HEK293 (cell line): ENCODE results near the gene ICAM1.
A peak's percentile ranks its signal among the peaks of the same experiment; 100 is the strongest.

Experiments
- BCL11A ChIP-seq: fragments of 450-650 bp; formaldehyde crosslinking; IDR thresholded peaks from 2 replicates; pipeline ENCODE4 v1.5.1; 2016; ENCODE audit warnings: low read depth, missing biosample characterization, missing genetic modification characterization
- GLIS1 ChIP-seq: fragments of 450-650 bp; formaldehyde crosslinking; IDR thresholded peaks from 2 replicates; pipeline ENCODE4 v1.5.1; 2016; ENCODE audit warnings: missing biosample characterization, missing genetic modification characterization
- GLIS2 ChIP-seq: fragments of 450-650 bp; formaldehyde crosslinking; IDR thresholded peaks from 2 replicates; pipeline ENCODE4 v1.5.1; 2016; ENCODE audit warnings: missing biosample characterization, missing genetic modification characterization
- KLF9 ChIP-seq: fragments of 450-650 bp; formaldehyde crosslinking; IDR thresholded peaks from 2 replicates; pipeline ENCODE4 v1.5.1; 2016; ENCODE audit warnings: missing biosample characterization, missing genetic modification characterization, low read depth
- RBAK ChIP-seq: fragments of 450-650 bp; formaldehyde crosslinking; IDR thresholded peaks from 2 replicates; pipeline ENCODE4 v1.5.1; 2016; ENCODE audit warnings: missing biosample characterization, missing genetic modification characterization
- SP2 ChIP-seq: fragments of 450-650 bp; formaldehyde crosslinking; IDR thresholded peaks from 2 replicates; pipeline ENCODE4 v1.5.1; 2016; ENCODE audit warnings: missing biosample characterization, missing genetic modification characterization
- YY1 ChIP-seq: fragments of 450-650 bp; formaldehyde crosslinking; IDR thresholded peaks from 2 replicates; pipeline ENCODE4 v1.5.1; 2018; ENCODE audit warnings: missing biosample characterization, missing genetic modification characterization
- ZBTB1 ChIP-seq: fragments of 450-650 bp; formaldehyde crosslinking; IDR thresholded peaks from 2 replicates; pipeline ENCODE4 v1.5.1; 2016; ENCODE audit warnings: missing biosample characterization, missing genetic modification characterization
- ZNF184 ChIP-seq: fragments of 450-650 bp; IDR thresholded peaks from 2 replicates; pipeline ENCODE4 v1.5.1; 2018; ENCODE audit warnings: missing biosample characterization, mild to moderate bottlenecking, missing genetic modification characterization
- ZNF2 ChIP-seq: fragments of 450-650 bp; formaldehyde crosslinking; IDR thresholded peaks from 2 replicates; pipeline ENCODE4 v1.5.1; 2016; ENCODE audit warnings: missing biosample characterization, missing genetic modification characterization
- ZNF248 ChIP-seq: fragments of 450-650 bp; formaldehyde crosslinking; IDR thresholded peaks from 2 replicates; pipeline ENCODE4 v1.5.1; 2017; ENCODE audit warnings: missing biosample characterization, missing genetic modification characterization
- ZNF350 ChIP-seq: fragments of 450-650 bp; formaldehyde crosslinking; IDR thresholded peaks from 2 replicates; pipeline ENCODE4 v1.5.0; 2017; ENCODE audit warnings: missing biosample characterization, mild to moderate bottlenecking, missing genetic modification characterization
- ZNF394 ChIP-seq: fragments of 450-650 bp; formaldehyde crosslinking; IDR thresholded peaks from 2 replicates; pipeline ENCODE4 v1.5.1; 2016; ENCODE audit warnings: missing biosample characterization, missing genetic modification characterization, mild to moderate bottlenecking, moderate library complexity, borderline replicate concordance
- ZNF510 ChIP-seq: fragments of 450-650 bp; formaldehyde crosslinking; IDR thresholded peaks from 2 replicates; pipeline ENCODE4 v1.5.1; 2018; ENCODE audit warnings: mild to moderate bottlenecking, missing genetic modification characterization, missing biosample characterization; ENCODE audit not compliant: insufficient replicate concordance
- ZNF596 ChIP-seq: fragments of 450-650 bp; IDR thresholded peaks from 2 replicates; pipeline ENCODE4 v1.5.0; 2018; ENCODE audit warnings: missing biosample characterization, mild to moderate bottlenecking, missing genetic modification characterization, moderate library complexity
- ZNF747 ChIP-seq: fragments of 450-650 bp; formaldehyde crosslinking; IDR thresholded peaks from 2 replicates; pipeline ENCODE4 v1.5.1; 2016; ENCODE audit warnings: missing biosample characterization, missing genetic modification characterization
- ZSCAN30 ChIP-seq: fragments of 450-650 bp; IDR thresholded peaks from 2 replicates; pipeline ENCODE4 v1.5.1; 2018; ENCODE audit warnings: missing biosample characterization, mild to moderate bottlenecking, missing genetic modification characterization, moderate library complexity
- ZXDB ChIP-seq: fragments of 450-650 bp; formaldehyde crosslinking; IDR thresholded peaks from 2 replicates; pipeline ENCODE4 v1.5.1; 2016; ENCODE audit warnings: missing biosample characterization, missing genetic modification characterization
- TF ChIP-seq, protein P1 (sequence below): fragments of 450-650 bp; formaldehyde crosslinking; IDR thresholded peaks from 2 replicates; pipeline ENCODE4 v1.5.1; 2016; ENCODE audit warnings: missing biosample characterization, missing genetic modification characterization
- TF ChIP-seq, protein P2 (sequence below): fragments of 450-650 bp; IDR thresholded peaks from 2 replicates; pipeline ENCODE4 v1.5.1; 2018; ENCODE audit warnings: missing biosample characterization, mild to moderate bottlenecking, missing genetic modification characterization
- TF ChIP-seq, protein P3 (sequence below): fragments of 450-650 bp; formaldehyde crosslinking; IDR thresholded peaks from 2 replicates; pipeline ENCODE4 v1.5.1; 2016; ENCODE audit warnings: missing biosample characterization, missing genetic modification characterization
- TF ChIP-seq, protein P4 (sequence below): fragments of 450-650 bp; formaldehyde crosslinking; IDR thresholded peaks from 2 replicates; pipeline ENCODE4 v1.5.1; 2016; ENCODE audit warnings: missing biosample characterization, missing genetic modification characterization
- TF ChIP-seq, protein P5 (sequence below): fragments of 450-650 bp; formaldehyde crosslinking; IDR thresholded peaks from 2 replicates; pipeline ENCODE4 v1.5.1; 2017; ENCODE audit warnings: missing biosample characterization, mild to moderate bottlenecking, missing genetic modification characterization, moderate library complexity
- TF ChIP-seq, protein P6 (sequence below): fragments of 450-650 bp; formaldehyde crosslinking; IDR thresholded peaks from 2 replicates; pipeline ENCODE4 v1.5.1; 2016; ENCODE audit warnings: missing biosample characterization, missing genetic modification characterization
- TF ChIP-seq, protein P7 (sequence below): fragments of 450-650 bp; formaldehyde crosslinking; IDR thresholded peaks from 2 replicates; pipeline ENCODE4 v1.5.0; 2017; ENCODE audit warnings: missing biosample characterization, missing genetic modification characterization, borderline replicate concordance

The ICAM1 gene

DNA sequence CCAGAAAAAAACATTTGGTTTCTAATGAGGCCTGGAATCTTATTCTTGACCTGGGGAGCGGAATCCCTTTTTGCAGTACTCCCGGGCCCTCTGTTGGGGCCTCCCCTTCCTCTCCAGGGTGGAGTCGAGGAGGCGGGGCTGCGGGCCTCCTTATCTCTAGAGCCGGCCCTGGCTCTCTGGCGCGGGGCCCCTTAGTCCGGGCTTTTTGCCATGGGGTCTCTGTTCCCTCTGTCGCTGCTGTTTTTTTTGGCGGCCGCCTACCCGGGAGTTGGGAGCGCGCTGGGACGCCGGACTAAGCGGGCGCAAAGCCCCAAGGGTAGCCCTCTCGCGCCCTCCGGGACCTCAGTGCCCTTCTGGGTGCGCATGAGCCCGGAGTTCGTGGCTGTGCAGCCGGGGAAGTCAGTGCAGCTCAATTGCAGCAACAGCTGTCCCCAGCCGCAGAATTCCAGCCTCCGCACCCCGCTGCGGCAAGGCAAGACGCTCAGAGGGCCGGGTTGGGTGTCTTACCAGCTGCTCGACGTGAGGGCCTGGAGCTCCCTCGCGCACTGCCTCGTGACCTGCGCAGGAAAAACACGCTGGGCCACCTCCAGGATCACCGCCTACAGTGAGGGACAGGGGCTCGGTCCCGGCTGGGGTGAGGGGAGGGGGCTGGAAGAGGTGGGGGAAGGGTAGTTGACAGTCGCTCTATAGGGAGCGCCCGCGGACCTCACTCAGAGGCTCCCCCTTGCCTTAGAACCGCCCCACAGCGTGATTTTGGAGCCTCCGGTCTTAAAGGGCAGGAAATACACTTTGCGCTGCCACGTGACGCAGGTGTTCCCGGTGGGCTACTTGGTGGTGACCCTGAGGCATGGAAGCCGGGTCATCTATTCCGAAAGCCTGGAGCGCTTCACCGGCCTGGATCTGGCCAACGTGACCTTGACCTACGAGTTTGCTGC lies 16.1 kb downstream of the ICAM1 start, which contains the start of gene ICAM4 (continued):
- TF ChIP-seq, protein P1, sequence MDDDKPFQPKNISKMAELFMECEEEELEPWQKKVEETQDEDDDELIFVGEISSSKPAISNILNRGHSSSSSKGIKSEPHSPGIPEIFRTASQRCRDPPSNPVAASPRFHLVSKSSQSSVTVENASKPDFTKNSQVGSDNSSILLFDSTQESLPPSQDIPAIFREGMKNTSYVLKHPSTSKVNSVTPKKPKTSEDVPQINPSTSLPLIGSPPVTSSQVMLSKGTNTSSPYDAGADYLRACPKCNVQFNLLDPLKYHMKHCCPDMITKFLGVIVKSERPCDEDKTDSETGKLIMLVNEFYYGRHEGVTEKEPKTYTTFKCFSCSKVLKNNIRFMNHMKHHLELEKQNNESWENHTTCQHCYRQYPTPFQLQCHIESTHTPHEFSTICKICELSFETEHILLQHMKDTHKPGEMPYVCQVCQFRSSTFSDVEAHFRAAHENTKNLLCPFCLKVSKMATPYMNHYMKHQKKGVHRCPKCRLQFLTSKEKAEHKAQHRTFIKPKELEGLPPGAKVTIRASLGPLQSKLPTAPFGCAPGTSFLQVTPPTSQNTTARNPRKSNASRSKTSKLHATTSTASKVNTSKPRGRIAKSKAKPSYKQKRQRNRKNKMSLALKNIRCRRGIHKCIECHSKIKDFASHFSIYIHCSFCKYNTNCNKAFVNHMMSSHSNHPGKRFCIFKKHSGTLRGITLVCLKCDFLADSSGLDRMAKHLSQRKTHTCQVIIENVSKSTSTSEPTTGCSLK, result no peak
- TF ChIP-seq ZSCAN30 (no peak), ZNF596 (tag by site-specific recombination) (no peak), GLIS2 (tag by site-specific recombination) (peak; percentile 45; the same call in 1 of the 2 replicates), ZNF394 (peak; percentile 22; the same call in 1 of the 2 replicates), ZNF510 (no peak), RBAK (tag by site-specific recombination) (no peak), ZNF747 (no peak), ZNF350 (tag by site-specific recombination) (no peak), ZBTB1 (tag by site-specific recombination) (no peak), ZXDB (tag by site-specific recombination) (peak; percentile 81), ZNF2 (no peak), SP2 (tag by site-specific recombination) (peak; percentile 69), ZNF184 (tag by site-specific recombination) (no peak), ZNF248 (tag by site-specific recombination) (no peak), GLIS1 (tag by site-specific recombination) (peak; percentile 32; the same call in 1 of the 2 replicates), BCL11A (tag by site-specific recombination) (no peak), YY1 (tag by site-specific recombination) (no peak), KLF9 (peak; percentile 19; the same call in 1 of the 2 replicates)
- TF ChIP-seq, protein P2, sequence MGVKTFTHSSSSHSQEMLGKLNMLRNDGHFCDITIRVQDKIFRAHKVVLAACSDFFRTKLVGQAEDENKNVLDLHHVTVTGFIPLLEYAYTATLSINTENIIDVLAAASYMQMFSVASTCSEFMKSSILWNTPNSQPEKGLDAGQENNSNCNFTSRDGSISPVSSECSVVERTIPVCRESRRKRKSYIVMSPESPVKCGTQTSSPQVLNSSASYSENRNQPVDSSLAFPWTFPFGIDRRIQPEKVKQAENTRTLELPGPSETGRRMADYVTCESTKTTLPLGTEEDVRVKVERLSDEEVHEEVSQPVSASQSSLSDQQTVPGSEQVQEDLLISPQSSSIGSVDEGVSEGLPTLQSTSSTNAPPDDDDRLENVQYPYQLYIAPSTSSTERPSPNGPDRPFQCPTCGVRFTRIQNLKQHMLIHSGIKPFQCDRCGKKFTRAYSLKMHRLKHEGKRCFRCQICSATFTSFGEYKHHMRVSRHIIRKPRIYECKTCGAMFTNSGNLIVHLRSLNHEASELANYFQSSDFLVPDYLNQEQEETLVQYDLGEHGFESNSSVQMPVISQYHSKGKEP (tag by site-specific recombination), result peak; percentile 89; the same call in 1 of the 2 replicates
- TF ChIP-seq, protein P3, sequence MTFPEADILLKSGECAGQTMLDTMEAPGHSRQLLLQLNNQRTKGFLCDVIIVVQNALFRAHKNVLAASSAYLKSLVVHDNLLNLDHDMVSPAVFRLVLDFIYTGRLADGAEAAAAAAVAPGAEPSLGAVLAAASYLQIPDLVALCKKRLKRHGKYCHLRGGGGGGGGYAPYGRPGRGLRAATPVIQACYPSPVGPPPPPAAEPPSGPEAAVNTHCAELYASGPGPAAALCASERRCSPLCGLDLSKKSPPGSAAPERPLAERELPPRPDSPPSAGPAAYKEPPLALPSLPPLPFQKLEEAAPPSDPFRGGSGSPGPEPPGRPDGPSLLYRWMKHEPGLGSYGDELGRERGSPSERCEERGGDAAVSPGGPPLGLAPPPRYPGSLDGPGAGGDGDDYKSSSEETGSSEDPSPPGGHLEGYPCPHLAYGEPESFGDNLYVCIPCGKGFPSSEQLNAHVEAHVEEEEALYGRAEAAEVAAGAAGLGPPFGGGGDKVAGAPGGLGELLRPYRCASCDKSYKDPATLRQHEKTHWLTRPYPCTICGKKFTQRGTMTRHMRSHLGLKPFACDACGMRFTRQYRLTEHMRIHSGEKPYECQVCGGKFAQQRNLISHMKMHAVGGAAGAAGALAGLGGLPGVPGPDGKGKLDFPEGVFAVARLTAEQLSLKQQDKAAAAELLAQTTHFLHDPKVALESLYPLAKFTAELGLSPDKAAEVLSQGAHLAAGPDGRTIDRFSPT (tag by site-specific recombination), result peak; percentile 64
- TF ChIP-seq, protein P4, sequence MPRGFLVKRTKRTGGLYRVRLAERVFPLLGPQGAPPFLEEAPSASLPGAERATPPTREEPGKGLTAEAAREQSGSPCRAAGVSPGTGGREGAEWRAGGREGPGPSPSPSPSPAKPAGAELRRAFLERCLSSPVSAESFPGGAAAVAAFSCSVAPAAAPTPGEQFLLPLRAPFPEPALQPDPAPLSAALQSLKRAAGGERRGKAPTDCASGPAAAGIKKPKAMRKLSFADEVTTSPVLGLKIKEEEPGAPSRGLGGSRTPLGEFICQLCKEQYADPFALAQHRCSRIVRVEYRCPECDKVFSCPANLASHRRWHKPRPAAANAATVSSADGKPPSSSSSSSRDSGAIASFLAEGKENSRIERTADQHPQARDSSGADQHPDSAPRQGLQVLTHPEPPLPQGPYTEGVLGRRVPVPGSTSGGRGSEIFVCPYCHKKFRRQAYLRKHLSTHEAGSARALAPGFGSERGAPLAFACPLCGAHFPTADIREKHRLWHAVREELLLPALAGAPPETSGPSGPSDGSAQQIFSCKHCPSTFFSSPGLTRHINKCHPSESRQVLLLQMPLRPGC, result peak; percentile 17; the same call in 1 of the 2 replicates
- TF ChIP-seq, protein P5, sequence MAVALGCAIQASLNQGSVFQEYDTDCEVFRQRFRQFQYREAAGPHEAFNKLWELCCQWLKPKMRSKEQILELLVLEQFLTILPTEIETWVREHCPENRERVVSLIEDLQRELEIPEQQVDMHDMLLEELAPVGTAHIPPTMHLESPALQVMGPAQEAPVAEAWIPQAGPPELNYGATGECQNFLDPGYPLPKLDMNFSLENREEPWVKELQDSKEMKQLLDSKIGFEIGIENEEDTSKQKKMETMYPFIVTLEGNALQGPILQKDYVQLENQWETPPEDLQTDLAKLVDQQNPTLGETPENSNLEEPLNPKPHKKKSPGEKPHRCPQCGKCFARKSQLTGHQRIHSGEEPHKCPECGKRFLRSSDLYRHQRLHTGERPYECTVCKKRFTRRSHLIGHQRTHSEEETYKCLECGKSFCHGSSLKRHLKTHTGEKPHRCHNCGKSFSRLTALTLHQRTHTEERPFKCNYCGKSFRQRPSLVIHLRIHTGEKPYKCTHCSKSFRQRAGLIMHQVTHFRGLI, result no peak; the same call in 1 of the 2 replicates
- TF ChIP-seq, protein P6, sequence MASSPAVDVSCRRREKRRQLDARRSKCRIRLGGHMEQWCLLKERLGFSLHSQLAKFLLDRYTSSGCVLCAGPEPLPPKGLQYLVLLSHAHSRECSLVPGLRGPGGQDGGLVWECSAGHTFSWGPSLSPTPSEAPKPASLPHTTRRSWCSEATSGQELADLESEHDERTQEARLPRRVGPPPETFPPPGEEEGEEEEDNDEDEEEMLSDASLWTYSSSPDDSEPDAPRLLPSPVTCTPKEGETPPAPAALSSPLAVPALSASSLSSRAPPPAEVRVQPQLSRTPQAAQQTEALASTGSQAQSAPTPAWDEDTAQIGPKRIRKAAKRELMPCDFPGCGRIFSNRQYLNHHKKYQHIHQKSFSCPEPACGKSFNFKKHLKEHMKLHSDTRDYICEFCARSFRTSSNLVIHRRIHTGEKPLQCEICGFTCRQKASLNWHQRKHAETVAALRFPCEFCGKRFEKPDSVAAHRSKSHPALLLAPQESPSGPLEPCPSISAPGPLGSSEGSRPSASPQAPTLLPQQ (tag by site-specific recombination), result no peak
- TF ChIP-seq, protein P7, sequence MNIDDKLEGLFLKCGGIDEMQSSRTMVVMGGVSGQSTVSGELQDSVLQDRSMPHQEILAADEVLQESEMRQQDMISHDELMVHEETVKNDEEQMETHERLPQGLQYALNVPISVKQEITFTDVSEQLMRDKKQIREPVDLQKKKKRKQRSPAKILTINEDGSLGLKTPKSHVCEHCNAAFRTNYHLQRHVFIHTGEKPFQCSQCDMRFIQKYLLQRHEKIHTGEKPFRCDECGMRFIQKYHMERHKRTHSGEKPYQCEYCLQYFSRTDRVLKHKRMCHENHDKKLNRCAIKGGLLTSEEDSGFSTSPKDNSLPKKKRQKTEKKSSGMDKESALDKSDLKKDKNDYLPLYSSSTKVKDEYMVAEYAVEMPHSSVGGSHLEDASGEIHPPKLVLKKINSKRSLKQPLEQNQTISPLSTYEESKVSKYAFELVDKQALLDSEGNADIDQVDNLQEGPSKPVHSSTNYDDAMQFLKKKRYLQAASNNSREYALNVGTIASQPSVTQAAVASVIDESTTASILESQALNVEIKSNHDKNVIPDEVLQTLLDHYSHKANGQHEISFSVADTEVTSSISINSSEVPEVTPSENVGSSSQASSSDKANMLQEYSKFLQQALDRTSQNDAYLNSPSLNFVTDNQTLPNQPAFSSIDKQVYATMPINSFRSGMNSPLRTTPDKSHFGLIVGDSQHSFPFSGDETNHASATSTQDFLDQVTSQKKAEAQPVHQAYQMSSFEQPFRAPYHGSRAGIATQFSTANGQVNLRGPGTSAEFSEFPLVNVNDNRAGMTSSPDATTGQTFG (tag by site-specific recombination), result no peak
